HTR-8/SVneo (cell line): Measurements from ENCODE around the gene PRTN3.
A peak's percentile ranks its signal among the peaks of the same experiment; 100 is the strongest.
"Not testable (repeated sequence)": the region's sequence is repeated elsewhere in the genome, so short reads cannot be mapped to it uniquely, and the experiment has no call there.

ENCODE experiments used
- DNase-seq: peaks from one replicate; pipeline ENCODE4 v3.0.0; 2011; ENCODE audit warnings: low spot score, mixed read lengths; ENCODE audit not compliant: insufficient read length
- FAIRE-seq: peaks from 2 replicates; lab custom pipeline; 2011; peaks lifted over from hg19 to GRCh38; lab: Jason Lieb, UNC

Gene PRTN3

DNA sequence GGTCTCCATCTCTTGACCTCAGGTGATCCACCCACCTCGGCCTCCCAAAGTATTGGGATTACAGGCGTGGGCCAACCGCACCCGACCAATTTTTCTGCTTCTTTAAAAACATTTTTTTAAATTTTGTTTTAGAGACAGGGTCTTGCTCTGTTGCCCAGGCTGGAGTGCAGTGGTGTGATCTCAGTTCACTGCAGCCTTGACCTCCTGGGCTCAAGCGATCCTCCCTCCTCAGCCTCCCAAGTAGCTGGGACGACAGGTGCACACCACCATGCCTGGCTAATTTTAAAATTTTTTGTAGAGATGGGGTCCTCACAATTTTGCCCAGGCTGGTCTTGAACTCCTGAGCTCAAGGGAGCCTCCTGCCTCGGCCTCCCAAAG lies 2.0 kb downstream of the PRTN3 start:
- not testable (repeated sequence) for FAIRE-seq, DNase-seq

DNA sequence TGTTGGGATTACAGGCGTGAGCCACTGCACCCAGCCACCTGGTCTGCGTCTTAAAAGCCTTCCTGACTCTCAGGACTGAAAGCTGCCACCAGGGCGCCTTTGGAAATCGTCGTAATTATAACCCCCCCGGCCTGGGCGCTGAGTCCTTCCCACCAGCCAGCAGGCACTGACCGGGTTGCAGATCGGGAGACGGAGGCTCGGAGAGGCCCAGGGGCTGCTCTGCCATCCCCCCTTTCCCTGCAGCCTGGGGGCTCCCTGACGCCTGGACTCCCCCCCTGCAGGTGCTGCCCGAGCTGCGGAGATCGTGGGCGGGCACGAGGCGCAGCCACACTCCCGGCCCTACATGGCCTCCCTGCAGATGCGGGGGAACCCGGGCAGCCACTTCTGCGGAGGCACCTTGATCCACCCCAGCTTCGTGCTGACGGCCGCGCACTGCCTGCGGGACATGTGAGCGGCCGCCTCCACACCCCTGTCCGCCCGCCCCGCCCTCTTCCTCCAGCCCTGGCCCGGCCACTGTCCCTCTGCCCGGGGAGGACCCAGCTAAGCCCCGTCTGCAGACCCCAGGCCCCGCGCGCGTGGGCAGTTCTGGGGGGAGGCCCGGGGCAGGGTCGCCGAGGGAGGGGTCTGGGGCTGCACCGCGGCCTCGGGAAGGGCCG lies 2.5 kb downstream of the PRTN3 start:
- DNase-seq = no peak
- no peak for FAIRE-seq

DNA sequence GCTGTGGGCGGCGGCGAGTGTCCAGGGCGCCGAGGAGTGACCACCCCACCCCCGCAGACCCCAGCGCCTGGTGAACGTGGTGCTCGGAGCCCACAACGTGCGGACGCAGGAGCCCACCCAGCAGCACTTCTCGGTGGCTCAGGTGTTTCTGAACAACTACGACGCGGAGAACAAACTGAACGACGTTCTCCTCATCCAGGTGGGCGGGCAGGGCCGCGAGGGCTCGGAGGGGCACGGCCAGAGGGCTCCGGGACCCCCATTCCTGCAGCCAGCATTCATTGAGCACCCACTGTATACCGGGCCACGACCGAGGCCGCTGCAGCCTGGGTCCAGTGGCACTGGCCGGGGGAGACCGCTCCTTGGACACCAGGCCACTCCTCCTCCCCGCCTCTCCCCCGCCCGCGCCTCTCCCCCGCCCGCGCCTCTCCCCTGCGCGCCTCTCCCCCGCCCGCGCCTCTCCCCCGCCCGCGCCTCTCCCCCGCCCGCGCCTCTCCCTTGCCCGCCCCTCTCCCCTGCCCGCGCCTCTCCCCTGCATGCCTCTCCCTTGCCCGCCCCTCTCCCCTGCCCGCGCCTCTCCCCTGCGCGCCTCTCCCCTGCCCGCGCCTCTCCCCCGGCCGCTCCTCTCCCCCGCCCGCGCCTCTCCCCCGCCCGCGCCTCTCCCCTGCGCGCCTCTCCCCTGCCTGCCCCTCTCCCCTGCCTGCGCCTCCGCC lies 3.2 kb downstream of the PRTN3 start:
- no peak for FAIRE-seq
- DNase-seq = no peak

DNA sequence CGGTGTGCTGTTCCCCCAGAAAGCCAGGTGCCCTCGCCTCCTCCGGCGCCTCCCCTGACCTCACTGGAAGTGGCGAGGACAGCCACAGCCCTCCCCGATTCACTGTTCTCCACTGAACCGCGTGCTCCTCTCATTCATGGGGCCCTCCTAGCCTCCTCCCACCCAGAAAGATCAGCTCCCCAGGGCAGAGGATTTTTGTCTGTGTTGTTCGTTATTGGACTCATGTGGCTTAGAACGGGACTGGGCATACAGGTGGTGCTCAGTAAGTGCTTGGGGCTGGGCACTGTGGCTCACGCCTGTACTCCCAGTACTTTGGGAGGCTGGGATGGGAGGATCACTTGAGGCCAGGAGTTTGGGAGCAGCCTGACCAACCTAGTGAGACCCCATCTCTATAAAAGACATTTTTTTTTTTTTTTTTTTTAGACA lies 3.8 kb downstream of the PRTN3 start:
- DNase-seq (no peak), FAIRE-seq (no peak)

DNA sequence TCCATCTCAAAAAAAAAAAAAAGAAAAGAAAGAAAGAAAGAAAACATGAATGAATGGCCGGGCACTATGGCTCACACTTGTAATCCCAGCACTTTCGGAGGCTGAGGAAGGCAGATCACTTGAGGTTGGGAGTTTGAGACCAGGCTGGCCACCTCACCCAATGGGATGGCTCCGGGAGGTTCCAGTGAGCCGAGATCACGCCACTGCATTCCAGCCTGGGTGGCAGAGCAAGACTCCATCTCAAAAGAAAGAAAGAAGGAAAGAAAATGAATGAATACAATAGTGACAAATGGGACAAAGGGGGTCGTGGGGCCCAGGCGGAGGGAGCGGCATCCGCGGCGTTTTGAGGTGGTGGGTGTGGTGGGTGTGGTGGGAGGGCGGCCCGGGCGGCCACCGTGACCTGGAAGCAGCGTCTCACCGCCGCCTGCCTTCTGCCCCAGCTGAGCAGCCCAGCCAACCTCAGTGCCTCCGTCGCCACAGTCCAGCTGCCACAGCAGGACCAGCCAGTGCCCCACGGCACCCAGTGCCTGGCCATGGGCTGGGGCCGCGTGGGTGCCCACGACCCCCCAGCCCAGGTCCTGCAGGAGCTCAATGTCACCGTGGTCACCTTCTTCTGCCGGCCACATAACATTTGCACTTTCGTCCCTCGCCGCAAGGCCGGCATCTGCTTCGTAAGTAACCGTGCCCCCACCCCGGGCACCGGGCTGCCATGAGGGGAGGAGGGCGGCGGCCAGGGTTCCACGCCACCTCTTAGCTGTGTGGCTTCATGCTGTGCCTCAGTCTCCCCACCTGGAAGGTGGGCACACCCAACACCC lies 5.1 kb downstream of the PRTN3 start:
- DNase-seq (no peak), FAIRE-seq (no peak)

DNA sequence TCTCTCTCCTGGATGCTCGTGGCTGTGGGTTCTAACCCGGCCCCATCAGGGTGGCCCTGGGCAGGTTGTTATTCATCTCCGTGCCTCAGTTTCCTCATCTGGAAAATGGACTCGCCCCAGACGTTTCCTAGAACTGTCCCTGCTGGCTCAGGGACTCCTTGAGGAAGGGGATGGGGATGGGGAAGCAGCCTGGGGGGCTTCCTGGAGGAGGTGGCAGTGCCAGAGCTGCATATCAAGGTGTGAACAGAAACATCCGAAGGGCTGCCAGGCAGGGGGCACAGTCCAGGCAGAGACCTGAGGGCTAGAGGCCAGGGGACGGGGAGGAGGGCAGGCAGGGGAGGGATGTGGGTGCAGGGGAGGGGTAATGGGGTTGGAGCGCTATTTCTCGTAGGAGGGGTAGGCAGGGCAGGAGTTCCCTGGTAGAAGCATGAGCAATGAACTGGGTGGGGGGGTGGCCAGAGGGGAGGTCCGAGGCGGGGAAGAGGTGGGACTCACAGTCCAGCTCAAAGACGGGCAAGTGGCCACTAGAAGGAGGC lies 7.7 kb downstream of the PRTN3 start:
- FAIRE-seq = no peak
- DNase-seq = no peak

DNA sequence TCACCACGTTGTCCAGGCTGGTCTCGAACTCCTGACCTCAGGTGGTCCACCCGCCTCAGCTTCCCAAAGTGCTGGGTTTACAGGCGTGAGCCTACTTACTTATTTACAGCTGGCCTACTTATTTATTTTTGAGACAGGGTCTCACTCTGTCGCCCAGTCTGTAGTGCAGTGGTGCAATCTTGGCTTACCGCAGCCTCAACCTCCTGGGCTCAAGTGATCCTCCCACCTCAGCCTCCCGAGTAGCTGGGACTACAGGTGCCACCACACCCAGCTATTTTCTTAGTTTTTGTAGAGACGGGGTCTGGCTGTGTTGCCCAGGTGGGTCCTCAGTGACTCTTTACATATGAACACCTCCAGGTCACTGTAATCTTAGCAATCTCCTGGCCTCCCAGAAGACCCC lies 8.4 kb downstream of the PRTN3 start:
- FAIRE-seq, DNase-seq: not testable (repeated sequence)

DNA sequence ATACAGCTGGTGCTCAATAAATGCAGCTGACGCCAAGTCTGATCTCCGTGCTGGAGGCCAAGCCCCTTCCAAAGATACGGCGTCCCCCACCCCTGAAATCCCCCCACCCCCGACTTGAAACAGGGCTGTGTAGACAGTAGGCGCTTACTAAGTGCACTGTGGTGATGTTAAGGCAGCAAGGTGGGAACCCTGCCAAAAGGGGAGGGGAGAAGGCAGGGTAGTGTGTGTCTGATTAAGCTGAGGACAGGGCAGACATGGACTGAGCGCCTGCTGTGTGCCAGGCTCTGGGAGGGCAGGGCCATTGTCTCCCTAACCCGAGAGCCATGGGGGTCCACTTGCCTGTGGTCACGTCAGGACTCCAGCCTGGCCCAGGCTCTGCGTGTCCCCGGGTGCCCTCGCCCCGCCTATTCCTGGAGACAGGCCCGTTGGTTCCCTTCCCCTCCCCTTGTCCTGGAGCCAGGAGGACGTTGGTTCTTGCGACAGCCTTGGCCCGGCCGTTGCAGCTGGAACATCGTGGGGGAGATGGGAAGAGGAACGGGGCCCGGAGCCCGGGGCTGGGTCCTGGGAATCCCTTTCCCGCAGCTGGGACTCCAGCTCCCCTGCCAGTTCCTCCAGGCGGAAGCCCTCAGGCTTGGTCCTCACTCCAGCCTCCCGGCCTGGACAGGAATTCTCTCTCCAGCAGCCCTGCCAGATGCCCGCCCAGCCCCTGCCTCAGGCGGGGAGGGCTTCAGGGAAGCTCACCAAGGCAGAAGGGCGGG lies 9.6 kb downstream of the PRTN3 start:
- FAIRE-seq = peak; percentile 16
- DNase-seq = peak; percentile 84

DNA sequence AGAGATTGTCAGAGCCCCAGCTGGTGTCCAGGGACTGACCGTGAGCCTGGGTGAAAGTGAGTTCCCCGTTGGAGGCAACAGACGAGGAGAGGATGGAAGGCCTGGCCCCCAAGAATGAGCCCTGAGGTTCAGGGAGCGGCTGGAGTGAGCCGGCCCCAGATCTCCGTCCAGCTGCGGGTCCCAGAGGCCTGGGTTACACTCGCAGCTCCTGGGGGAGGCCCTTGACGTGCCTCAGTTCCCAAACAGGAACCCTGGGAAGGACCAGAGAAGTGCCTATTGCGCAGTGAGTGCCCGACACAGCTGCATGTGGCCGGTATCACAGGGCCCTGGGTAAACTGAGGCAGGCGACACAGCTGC lies 10.2 kb downstream of the PRTN3 start:
- DNase-seq (no peak), FAIRE-seq (no peak)

DNA sequence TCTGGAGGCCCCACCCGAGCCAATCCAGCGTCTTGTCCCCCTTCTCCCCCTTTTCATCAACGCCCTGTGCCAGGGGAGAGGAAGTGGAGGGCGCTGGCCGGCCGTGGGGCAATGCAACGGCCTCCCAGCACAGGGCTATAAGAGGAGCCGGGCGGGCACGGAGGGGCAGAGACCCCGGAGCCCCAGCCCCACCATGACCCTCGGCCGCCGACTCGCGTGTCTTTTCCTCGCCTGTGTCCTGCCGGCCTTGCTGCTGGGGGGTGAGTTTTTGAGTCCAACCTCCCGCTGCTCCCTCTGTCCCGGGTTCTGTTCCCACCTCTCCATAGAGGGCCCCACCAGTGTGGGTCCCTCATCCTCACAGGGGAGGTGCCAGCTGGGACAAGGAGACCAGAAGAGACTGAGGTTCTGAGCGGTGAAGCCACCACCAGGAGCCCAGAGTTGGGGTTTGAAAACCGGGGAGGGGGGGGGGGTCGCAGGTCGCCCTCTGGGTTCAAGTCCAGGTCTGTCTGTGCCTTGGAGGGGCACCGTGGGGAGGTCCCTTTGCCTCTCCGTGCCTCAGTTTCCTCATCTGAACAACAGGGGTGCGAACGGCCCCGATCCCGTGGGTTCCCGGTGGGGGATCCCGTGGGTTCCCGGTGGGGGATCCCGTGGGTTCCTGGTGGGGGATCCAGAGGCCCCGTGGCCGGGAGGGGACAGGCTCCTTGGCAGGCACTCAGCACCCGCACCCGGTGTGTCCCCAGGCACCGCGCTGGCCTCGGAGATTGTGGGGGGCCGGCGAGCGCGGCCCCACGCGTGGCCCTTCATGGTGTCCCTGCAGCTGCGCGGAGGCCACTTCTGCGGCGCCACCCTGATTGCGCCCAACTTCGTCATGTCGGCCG lies 11.6 kb downstream of the PRTN3 start, which contains the start of gene ELANE:
TSS of gene ELANE (plus strand) at position 168 of the 878 bp plus-strand sequence. CDS start at position 194, 26 bp downstream.
- no peak for DNase-seq
- FAIRE-seq = no peak

DNA sequence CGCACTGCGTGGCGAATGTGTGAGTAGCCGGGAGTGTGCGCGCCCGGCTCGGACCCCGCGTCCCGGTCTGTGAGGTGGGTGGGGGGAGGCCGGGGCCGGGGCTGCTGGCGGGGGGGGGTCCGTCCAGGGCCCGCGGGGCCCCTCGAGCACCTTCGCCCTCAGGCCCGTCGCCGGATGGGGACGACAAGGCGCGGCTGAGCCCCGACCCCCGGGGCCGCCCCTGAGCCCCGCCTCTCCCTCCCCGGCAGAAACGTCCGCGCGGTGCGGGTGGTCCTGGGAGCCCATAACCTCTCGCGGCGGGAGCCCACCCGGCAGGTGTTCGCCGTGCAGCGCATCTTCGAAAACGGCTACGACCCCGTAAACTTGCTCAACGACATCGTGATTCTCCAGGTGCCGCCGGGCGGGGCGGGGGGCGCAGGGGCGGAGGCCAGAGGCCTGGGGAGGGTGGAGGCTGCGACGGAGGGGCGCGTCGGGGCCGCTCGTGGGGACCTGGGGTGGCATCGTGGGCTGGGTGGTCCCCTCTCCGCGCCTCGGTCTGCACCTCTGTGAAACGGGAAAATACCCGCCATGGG lies 12.3 kb downstream of the PRTN3 start:
- FAIRE-seq = no peak
- no peak for DNase-seq

DNA sequence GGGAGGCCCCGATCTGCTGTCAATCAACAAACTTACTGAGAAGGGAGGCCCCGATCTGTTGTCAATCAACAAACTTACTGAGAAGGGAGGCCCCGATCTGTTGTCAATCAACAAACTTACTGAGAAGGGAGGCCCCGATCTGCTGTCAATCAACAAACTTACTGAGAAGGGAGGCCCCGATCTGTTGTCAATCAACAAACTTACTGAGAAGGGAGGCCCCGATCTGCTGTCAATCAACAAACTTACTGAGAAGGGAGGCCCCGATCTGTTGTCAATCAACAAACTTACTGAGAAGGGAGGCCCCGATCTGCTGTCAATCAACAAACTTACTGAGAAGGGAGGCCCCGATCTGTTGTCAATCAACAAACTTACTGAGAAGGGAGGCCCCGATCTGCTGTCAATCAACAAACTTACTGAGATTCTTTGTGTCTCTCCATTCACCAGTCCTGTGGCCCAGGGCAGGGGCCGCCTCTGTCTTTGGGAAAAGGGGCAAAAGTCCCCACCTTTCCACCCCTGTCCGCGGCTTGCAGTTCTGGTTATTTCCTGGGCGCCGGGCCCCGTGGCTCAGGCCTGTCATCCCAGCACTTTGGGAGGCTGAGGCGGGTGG lies 12.9 kb downstream of the PRTN3 start:
- not testable (repeated sequence) for DNase-seq, FAIRE-seq

DNA sequence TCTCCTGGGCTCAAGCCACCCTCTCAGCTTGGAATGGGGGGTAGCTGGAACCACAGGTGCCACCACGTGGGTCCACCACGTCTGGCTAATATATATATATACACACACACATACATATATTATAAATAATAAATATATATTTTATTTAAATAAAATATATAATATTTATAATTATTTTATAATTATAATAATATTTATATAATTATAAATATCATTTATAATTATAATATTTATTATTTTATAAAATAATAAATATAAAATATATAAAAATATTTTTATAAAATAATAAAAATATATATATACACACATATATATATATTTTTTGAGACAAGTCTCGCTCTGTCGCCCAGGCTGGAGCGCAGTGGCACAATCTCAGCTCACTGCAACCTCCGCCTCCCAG lies 13.8 kb downstream of the PRTN3 start:
- DNase-seq (no peak), FAIRE-seq (no peak)

DNA sequence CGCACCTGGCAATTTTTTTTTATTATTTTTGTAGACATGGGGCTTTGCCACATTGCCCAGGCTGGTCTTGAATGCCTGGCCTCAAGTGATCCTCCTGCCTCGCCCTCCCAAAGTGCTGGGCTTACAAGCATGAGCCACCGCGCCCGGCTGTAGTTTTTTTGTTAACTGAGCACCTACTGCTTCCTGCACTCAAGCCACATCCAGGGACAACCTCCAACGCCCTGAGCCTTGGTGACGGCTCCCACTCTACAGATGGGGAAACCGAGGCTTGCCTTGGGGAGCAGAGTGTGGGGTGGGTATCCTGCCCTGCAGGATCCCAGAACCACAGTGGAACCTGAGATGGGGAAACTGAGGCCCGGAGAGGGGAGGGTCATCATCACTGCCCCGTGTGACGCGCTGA lies 14.3 kb downstream of the PRTN3 start:
- FAIRE-seq (no peak), DNase-seq (no peak)

DNA sequence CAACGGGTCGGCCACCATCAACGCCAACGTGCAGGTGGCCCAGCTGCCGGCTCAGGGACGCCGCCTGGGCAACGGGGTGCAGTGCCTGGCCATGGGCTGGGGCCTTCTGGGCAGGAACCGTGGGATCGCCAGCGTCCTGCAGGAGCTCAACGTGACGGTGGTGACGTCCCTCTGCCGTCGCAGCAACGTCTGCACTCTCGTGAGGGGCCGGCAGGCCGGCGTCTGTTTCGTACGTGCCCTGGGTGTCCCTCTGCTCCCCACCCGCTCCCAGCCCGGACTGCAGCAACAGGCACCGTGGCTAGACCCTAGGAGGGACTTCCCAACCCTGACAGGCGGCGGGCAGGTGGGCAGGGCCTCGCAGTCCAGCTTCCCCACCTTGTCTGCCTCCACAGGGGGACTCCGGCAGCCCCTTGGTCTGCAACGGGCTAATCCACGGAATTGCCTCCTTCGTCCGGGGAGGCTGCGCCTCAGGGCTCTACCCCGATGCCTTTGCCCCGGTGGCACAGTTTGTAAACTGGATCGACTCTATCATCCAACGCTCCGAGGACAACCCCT lies 14.8 kb downstream of the PRTN3 start:
- DNase-seq (no peak), FAIRE-seq (no peak)

DNA sequence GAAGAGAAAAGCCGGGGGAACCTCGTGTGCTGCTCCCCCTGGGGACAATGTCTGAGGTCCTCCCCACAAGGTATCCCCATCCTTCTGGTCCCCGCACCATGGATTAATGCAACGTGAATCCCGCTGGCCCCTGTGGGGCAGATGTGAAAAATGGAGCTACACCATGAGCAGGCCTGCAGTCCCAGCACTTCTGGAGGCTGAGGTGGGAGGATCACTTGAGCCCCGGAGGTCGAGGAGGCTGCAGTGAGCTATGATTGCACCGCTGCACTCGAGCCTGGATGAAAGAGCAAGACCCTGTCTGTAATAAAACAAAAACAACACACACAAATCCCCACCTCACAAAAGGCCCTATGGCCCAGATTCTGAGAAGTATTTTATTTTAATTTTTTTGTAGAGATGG lies 17.5 kb downstream of the PRTN3 start:
- DNase-seq (no peak), FAIRE-seq (no peak)

DNA sequence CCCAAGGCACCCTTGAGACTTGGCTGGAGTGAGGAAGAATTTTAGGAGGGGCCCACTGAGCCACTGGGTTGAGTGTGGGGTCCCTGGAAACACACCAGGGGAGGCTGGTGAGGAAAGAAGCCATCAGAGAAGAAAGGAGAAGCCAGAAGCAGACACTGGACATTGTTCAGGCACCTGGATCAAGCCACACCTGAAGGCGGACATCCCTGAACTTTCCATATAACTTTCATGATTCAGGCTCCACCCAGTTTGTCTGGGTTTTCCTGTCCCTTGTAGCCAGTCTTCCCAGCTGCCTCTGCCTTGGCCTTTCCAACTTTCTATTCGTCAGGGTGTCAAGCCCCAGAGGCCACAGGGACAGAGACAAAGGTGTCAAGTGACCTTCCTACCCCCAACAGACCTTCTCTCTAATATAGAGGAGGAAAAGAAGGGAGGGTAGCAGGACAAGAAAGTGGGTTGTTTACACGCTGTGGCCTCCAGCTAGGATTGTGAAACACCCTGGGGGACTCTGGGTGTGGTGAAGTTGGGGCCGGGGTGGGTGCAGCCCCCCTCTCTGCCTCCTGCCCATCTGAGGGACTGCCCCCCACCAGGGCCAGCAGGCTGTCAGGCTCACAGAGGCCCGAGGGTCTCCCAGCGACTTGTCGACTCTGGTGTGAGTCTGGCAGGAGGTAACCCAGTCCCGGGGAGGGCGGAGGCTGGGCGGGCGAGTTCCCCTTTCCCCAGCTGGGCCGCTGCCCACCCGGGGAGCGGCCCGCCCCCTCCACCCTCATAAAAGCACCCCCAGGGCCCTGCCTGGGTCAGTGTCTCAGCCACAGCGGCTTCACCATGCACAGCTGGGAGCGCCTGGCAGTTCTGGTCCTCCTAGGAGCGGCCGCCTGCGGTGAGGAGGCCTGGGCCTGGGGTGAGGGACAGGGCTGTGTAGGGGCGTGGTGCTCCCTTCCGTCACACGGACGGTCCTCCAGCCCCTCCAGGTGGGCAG lies 18.4 kb downstream of the PRTN3 start, which contains the start of gene CFD:
TSS of gene CFD (plus strand) at position 797 of the 976 bp plus-strand sequence. CDS start at position 823, 26 bp downstream.
- DNase-seq (no peak), FAIRE-seq (no peak)
